GM18870 (cell line): ENCODE measurements around the gene IL4I1.

Experiments used
- ATAC-seq: cut with Tn5 transposase; IDR thresholded peaks from one replicate; pipeline ENCODE4 v1.9.1; 2021; ENCODE audit warnings: moderate library complexity; ENCODE audit not compliant: unreplicated experiment

Gene IL4I1

DNA sequence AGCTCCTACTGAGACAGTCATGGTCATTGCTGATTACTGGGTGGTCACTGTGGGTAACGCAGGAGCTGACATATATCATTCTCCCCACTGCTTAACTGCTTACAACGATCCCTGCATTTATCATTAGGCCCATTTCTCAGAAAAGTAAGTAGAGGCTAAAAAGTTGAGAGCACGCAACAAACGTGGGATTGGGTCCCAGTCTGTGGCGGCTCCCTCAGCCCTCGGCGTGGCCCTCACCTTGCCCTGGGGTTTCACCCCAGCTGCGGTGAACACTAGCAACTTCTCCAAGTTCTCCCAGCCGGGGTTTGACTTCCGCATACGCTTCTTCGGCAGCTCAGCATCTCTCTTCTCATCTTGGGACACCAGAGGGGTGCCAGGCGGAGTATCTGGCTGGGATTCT, 31.8 kb downstream of the IL4I1 start:
- no peak for ATAC-seq

DNA sequence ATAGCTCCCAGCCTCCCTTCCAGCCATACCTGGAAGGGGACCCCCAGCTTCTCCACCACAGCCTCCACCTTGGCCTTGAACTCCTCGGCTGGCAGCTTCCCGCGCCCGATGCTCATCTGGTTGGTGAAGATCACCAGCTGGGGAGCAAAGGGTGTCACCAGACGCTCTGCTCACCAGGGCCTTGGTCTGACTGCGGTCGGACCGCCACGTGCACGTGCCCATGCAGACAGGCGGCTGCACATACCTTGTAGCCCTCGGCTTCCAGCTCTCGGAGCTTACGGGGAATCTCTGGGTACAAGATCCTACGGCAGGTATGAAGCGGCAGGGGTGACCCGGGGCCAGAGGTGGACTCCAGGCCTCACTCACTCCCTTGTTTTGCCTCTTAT, 32.8 kb downstream of the IL4I1 start:
- no peak for ATAC-seq

DNA sequence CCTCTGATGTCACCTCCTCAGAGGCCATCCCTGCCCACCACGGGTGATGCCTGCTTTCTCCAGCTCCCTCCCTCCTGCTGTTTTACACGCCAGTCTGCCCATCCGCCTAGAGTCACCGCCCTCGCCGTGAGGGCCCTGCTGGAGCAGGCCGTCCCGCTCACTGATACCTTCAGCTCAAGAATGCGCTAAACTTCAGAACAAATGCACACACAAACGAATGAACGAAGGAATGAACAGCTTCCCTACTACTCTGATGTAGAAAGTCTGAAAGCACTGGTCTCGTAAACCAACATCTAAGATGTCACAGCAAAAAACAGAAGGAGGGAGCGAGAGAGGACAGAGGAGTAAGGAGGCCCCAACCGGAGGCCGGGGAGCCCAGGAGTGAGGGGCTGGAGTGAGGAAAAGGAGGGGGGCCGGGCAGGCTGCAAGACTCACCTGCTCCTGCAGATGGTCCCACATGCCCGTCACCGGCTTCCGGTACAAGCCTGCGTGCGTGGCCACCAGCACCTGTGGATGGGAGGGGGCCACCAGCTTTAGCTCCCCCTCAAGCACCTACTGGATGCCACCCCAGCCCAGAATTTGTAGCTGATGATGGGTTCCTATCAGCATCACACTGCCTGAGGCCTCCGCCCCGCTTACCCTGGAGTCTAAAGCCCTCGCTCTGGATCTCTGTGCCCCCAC, 33.3 kb downstream of the IL4I1 start:
- no peak for ATAC-seq

GRCh38 chr19:49862391-49863253, 34.1 kb downstream of the IL4I1 start:
- no peak for ATAC-seq

DNA sequence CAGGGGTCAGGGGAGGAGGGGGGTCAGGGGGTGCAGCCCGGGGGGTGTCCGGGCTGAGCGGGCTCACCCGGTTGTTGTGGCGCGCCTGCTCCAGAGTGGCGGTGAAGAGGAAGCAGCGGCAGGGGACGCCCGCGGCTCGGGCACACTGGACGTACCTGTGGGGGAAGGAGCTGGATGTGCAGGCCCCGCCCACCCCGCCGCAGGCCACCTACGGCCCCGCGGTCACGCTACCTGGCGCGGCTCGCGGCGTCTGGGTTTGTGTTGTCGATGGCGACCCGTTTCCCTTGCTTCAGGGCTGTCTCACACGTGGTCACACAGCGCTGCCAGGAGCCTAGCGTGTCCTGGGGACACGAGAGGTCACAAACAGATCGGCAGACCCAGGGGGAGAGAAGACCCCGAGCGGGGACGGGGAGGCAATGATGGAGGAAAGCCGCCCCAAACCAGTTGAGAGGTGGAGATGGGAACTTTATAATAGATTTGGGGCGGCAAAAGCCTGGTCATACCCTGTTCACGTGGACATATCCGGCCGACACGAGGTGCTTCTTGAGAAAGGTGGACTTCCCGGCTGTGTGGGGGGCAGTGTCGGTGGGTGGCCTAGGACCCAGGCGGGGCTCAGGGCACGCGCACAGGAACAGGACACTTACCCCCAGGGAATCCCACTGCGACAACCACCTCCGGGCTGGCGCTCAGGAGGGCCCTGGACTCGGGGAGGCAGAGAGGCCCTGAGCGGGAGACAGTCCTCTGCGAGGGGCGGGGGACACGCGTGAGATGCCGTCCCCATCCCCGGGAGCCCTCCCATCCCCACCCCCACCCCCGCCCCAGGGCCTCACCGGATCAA, 34.9 kb downstream of the IL4I1 start:
- ATAC-seq, result no peak

GRCh38 chr19:49861107-49861506, 35.6 kb downstream of the IL4I1 start:
- no peak for ATAC-seq

GRCh38 chr19:49860336-49861102, 36.2 kb downstream of the IL4I1 start:
- ATAC-seq, result no peak

DNA sequence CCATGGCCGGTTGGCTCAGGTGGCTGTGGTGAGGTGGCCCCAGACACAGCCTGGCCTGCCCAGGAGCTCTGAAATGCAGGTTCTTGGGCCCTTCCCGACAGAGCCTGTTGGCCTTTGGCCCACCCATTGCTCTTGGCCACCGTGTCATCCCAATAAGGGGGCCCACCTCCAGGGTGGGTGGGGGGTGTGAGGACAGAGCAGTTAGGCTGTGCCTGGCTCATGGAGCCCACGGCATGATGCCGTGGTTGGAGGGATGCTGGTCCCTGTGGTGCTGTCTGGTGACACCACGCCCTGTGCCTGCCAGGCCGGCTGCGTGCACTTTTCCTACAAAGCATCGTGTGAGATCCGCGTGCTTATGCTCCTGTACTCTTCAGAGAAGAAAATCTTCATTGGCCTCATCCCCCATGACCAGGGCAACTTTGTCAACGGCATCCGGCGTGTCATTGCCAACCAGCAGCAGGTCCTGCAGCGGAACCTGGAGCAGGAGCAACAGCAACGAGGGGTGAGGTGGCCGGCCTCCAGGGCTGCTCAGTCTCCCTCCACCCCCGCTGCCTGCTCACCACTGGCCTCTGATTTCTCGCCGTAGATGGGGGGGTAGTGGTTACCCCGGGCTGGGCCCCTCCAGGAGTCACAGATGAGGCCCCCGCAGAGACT, 36.9 kb downstream of the IL4I1 start:
- ATAC-seq, result no peak

DNA sequence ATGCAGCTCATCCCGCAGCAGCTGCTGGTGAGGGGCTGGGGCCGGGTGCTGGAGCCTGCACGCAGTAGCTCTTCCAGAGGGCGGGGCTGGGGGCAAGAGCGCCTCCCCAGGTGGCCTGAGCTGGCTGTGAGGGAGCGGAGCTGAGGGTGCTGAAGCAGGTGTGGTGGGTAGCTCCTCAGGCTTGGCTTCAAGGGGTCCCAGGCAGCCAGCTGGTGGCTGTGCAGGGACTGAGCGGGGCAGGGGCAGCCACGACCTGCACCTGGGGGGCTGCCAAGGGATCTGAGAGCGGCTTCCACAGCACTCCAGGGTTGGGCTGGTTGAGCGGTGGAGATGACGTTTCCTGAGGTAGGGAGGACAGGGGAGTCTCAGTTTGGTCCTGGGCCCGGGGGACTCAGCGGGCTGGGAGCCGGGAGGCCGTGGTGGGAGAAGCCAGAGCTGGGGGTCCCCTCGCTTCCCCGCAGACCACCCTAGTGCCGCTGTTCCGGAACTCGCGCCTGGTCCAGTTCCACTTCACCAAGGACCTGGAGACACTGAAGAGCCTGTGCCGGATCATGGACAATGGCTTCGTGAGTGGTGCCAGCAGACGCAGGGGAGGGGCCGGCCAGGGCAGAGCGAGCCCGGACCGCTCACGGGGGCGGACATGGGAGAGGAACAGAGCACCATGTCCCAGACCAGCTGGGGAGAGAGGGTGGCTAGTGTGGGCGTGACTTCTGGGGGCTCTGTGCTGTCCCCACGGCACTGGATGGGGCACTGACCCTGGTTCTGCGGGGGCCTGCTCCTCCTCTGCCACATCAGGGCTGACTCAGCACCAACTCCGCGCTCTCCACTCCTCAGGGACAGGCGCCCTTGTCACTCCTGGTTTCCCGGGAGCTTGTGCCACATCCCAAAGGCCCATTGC, 38.4 kb downstream of the IL4I1 start:
- ATAC-seq, result no peak

DNA sequence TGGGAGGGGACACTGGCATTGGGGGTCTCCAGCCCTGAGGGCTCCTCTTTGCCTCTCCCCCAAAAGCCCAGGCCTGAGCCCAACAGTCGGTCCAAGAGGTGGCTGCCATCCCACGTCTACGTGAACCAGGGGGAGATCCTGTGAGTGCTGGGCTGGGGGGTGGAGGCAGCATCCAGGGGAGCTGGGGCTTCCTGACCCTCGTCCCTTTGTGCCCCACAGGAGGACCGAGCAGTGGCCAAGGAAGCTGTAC, 38.9 kb downstream of the IL4I1 start:
- ATAC-seq, result no peak

GRCh38 chr19:49857061-49857837, 39.4 kb downstream of the IL4I1 start:
- ATAC-seq, result no peak

- ATAC-seq, result no peak
Measured at GRCh38 chr19:49856574-49857021, 40.1 kb downstream of the IL4I1 start.

DNA sequence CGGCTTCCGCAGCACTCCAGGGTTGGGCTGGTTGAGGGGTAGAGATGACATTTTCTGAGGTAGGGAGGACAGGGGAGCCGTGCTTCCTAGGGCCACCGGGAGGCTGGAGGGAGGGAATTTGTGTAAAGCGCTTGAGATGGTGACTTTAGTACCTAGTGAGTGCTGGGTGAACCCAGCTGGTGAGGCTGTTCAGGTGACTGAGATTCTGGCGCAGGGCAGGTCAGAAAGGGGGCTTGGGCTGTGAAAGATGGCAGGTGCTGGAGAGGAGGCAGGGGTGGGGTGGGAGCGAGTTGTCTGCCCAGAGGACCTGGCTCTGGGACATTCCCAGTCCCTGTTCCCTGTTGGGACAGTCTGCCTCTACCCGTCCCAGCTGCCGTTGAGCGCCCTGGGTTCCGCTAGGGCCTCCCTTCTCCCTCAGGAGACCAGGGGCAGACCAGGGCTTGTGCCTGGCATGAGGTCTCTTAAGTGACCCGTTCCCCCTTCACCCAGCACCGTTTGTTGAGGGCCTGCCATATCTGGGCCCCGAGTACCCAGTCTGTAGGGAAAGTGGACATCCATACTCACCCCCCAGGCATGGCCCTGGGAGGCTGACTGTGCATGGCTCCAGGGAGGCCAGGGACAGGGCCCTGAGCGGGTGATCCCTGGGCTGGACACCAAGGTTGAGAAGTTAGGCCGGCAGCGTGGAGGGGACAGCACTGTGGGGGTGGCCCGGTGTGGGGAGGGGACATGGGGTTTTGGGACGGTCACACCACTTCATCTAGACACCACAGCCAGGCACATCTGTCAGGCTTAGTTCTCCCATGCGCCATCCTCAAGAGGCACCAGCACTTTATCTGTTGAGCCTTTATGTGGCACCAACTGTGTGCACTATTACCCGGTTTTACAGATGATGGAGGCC, 40.8 kb downstream of the IL4I1 start:
- no peak for ATAC-seq

DNA sequence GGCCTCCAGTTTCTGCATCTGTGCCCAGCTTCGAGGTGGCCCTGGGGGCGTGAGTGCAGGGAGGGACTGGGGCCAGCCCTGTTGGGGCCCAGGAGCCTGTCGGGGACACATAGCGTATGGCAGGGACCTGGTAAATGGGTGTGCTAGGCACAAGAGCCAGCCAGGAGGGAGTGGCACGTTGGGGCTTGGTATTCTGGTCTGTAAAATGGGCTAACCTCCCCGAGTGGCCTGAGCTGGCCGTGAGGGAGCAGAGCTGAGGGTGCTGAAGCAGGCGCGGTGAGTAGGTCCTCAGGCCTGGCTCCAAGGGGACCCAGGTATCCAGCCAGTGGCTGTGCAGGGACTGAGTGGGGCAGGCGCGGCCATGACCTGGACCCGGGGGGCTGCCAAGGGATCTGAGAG, 41.4 kb downstream of the IL4I1 start:
- ATAC-seq, result no peak

DNA sequence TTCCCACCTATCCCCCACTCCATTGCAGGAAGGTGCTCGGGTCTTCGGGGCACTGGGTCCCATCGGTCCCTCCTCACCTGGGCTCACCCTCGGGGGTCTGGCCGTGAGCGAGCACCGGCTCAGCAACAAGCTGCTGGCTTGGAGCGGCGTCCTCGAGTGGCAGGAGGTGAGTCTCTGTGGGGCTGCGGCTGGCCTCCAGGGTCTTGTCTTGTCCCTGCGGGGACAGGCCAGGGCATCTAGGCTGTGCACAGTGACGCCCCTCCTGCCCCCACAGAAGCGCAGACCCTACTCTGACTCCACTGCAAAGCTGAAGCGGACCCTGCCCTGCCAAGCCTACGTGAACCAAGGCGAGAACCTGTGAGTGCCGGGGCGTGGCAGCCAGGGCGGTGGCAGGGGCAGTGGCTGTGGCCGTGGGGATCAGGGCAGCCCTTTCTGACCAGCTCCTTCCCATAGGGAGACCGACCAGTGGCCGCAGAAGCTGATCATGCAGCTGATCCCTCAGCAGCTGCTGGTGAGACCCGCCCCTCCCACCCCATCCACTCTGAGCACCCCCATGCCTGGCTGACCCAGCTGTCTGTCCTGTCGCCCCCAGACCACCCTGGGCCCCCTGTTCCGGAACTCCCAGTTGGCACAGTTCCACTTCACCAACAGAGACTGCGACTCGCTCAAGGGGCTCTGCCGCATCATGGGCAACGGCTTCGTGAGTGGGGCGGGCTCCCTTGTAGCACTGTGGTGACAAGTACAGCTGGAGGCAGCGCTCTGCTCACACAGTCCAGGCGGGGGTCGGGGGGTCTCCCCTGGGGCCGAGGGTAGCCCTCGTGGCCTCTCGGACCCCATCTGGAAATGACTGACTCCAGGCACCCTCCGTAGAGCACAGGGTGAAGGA, 42.1 kb downstream of the IL4I1 start:
- no peak for ATAC-seq

- no peak for ATAC-seq
Measured at GRCh38 chr19:49853852-49854377, 42.8 kb downstream of the IL4I1 start.
